Vagina (tissue), 2 donors: ENCODE data around the gene RFTN1.

Experiments used
- CTCF ChIP-seq, 3 experiments: fragments of 450-650 bp in 2 of 3; fragments of 200-600 bp in 1 of 3; sonication (generic) in 1 of 3; IDR thresholded peaks; one replicate each; pipeline ENCODE4 v1.5.1; 2017 to 2019; ENCODE audit warnings: antibody characterized with exemption in 3 of 3, mild to moderate bottlenecking in 2 of 3, moderate library complexity in 2 of 3
- POLR2A ChIP-seq, 2 donors: fragments of 450-650 bp; IDR thresholded peaks; one replicate each; pipeline ENCODE4 v1.6.1; 2017; ENCODE audit warnings: antibody characterized with exemption in 2 of 2, mild to moderate bottlenecking in 2 of 2, moderate library complexity in 2 of 2

GRCh38 chr3:16374935-16375245 lies 138.6 kb downstream of the RFTN1 start:
- TF ChIP-seq POLR2A (IDR thresholded peaks at IDR 0.05) (no peak), CTCF (IDR thresholded peaks at IDR 0.05) (no peak)
